Breast epithelium (tissue), 3 donors: ENCODE results near the gene SEC14L1.

Source experiments
- CTCF ChIP-seq, 3 donors: fragments of 450-650 bp; IDR thresholded peaks; one replicate each; pipeline ENCODE4 v1.5.1; 2016 to 2017; ENCODE audit warnings: antibody characterized with exemption in 3 of 3, mild to moderate bottlenecking in 3 of 3, moderate library complexity in 3 of 3
- POLR2AphosphoS5 ChIP-seq, 3 donors: sonication (generic); formaldehyde crosslinking; IDR thresholded peaks; one replicate each; pipeline ENCODE4 v1.6.1; 2017; ENCODE audit warnings: antibody characterized with exemption in 3 of 3

- TF ChIP-seq CTCF (IDR thresholded peaks at IDR 0.05) (no peak), POLR2AphosphoS5 (IDR thresholded peaks at IDR 0.05) (no peak)
Observed at GRCh38 chr17:77106874-77107358, 33.9 kb upstream of the SEC14L1 start.
